ENCODE measurements around the gene HSPA1A.
"Not testable (repeated sequence)": the region's sequence is repeated elsewhere in the genome, so short reads cannot be mapped to it uniquely, and the experiment has no call there.

DNA sequence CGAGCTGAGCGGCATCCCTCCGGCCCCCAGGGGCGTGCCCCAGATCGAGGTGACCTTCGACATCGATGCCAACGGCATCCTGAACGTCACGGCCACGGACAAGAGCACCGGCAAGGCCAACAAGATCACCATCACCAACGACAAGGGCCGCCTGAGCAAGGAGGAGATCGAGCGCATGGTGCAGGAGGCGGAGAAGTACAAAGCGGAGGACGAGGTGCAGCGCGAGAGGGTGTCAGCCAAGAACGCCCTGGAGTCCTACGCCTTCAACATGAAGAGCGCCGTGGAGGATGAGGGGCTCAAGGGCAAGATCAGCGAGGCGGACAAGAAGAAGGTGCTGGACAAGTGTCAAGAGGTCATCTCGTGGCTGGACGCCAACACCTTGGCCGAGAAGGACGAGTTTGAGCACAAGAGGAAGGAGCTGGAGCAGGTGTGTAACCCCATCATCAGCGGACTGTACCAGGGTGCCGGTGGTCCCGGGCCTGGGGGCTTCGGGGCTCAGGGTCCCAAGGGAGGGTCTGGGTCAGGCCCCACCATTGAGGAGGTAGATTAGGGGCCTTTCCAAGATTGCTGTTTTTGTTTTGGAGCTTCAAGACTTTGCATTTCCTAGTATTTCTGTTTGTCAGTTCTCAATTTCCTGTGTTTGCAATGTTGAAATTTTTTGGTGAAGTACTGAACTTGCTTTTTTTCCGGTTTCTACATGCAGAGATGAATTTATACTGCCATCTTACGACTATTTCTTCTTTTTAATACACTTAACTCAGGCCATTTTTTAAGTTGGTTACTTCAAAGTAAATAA, 2.0 kb downstream of the HSPA1A start:
- TF ChIP-seq, protein P1, sequence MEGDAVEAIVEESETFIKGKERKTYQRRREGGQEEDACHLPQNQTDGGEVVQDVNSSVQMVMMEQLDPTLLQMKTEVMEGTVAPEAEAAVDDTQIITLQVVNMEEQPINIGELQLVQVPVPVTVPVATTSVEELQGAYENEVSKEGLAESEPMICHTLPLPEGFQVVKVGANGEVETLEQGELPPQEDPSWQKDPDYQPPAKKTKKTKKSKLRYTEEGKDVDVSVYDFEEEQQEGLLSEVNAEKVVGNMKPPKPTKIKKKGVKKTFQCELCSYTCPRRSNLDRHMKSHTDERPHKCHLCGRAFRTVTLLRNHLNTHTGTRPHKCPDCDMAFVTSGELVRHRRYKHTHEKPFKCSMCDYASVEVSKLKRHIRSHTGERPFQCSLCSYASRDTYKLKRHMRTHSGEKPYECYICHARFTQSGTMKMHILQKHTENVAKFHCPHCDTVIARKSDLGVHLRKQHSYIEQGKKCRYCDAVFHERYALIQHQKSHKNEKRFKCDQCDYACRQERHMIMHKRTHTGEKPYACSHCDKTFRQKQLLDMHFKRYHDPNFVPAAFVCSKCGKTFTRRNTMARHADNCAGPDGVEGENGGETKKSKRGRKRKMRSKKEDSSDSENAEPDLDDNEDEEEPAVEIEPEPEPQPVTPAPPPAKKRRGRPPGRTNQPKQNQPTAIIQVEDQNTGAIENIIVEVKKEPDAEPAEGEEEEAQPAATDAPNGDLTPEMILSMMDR (IDR thresholded peaks at IDR 0.05) = not testable (repeated sequence)
- TF ChIP-seq EP300, POLR2A, POLR2AphosphoS5 (IDR thresholded peaks at IDR 0.05): not testable (repeated sequence)
